H1 (cell line): Measurements from ENCODE around the gene STYXL1. TPM values are rescaled to one million over a fixed set of nuclear protein-coding genes. Genes with fewer than 3 reads are reported as not detected.
A peak's percentile ranks its signal among the peaks of the same experiment; 100 is the strongest.

ENCODE experiments used
- CTCF ChIA-PET: fragments of 300-600 bp; sonication (Branson Sonifier 250); formaldehyde crosslinking; loops from one replicate; lab custom pipeline; 2021; ENCODE audit not compliant: partially characterized antibody; lab: Charles Lee
- POLR2A ChIA-PET: fragments of 300-600 bp; sonication (Branson Sonifier 250); formaldehyde crosslinking; loops from one replicate; lab custom pipeline; 2021; ENCODE audit warnings: inconsistent platforms; ENCODE audit not compliant: partially characterized antibody; lab: Charles Lee
- DNase-seq, 2 experiments: peaks; one replicate each; pipeline versions ENCODE4 v3.0.0 to v3.0.0-alpha.2; 2010 to 2022; ENCODE audit warnings: low spot score in 2 of 2, low read depth in 1 of 2, mixed read lengths in 1 of 2
- FAIRE-seq: peaks from 2 replicates; lab custom pipeline; 2011; peaks lifted over from hg19 to GRCh38; lab: Jason Lieb, UNC
- H2AFZ ChIP-seq: 2 replicates; pipeline ENCODE4 v1.8.1; 2012; ENCODE audit warnings: low read length, inconsistent platforms
- H2AK5ac ChIP-seq: 2 replicates; pipeline ENCODE4 v1.6.1; 2013; ENCODE audit warnings: low read depth, low read length
- H2BK120ac ChIP-seq: replicated peaks from 2 replicates; pipeline ENCODE3; 2013; ENCODE audit warnings: low read depth, low read length, inconsistent platforms
- H2BK12ac ChIP-seq: 2 replicates; pipeline ENCODE4 v1.6.1; 2013; ENCODE audit warnings: low read depth, low read length
- H2BK15ac ChIP-seq: 2 replicates; pipeline ENCODE4 v1.6.1; 2013; ENCODE audit warnings: low read length
- H2BK20ac ChIP-seq: 2 replicates; pipeline ENCODE4 v1.6.1; 2013; ENCODE audit warnings: low read length
- H2BK5ac ChIP-seq: 2 replicates; pipeline ENCODE4 v1.6.1; 2013; ENCODE audit warnings: low read depth, low read length
- H3K14ac ChIP-seq: 2 replicates; pipeline ENCODE4 v1.6.1; 2013; ENCODE audit warnings: inconsistent platforms; ENCODE audit not compliant: insufficient read length
- H3K18ac ChIP-seq: 2 replicates; pipeline ENCODE4 v1.6.1; 2013; ENCODE audit warnings: low read length; ENCODE audit errors: extremely low read depth
- H3K23ac ChIP-seq: 2 replicates; pipeline ENCODE4 v1.6.1; 2013; ENCODE audit warnings: inconsistent platforms; ENCODE audit not compliant: insufficient read length
- H3K23me2 ChIP-seq: 2 replicates; pipeline ENCODE4 v1.6.1; 2013; ENCODE audit warnings: low read depth, low read length
- H3K27ac ChIP-seq: 2 replicates; pipeline ENCODE4 v1.6.1; 2011; ENCODE audit warnings: low read depth, low read length, inconsistent platforms
- H3K27me3 ChIP-seq, 4 experiments: replicated peaks in 1 of 4; 1 replicate in 1 of 4; 2 replicates in 3 of 4; pipeline versions ENCODE4 v1.6.1 to v1.8.1; 2011 to 2013; ENCODE audit warnings: low read length in 3 of 4, mild to moderate bottlenecking in 3 of 4, inconsistent platforms in 2 of 4, mixed read lengths in 2 of 4, moderate library complexity in 1 of 4; ENCODE audit not compliant: control insufficient read depth in 3 of 4, insufficient read depth in 3 of 4; ENCODE audit errors: extremely low read depth in 1 of 4
- H3K36me3 ChIP-seq, 4 experiments: 2 replicates each; pipeline versions ENCODE4 v1.6.1 to v1.8.1; 2011 to 2013; ENCODE audit warnings: mild to moderate bottlenecking in 4 of 4, low read length in 3 of 4, moderate library complexity in 2 of 4, control low read depth in 1 of 4, inconsistent platforms in 1 of 4; ENCODE audit not compliant: insufficient read depth in 4 of 4, control insufficient read depth in 2 of 4
- H3K4ac ChIP-seq: replicated peaks from 2 replicates; pipeline ENCODE3; 2013; ENCODE audit warnings: low read length, low read depth, mixed read lengths, inconsistent platforms; ENCODE audit not compliant: insufficient read length
- H3K4me1 ChIP-seq, 4 experiments: replicated peaks in 1 of 4; 1 replicate in 1 of 4; 2 replicates in 3 of 4; pipeline versions ENCODE4 v1.6.1 to v1.8.1; 2011 to 2013; ENCODE audit warnings: low read length in 3 of 4, inconsistent platforms in 2 of 4, mixed read lengths in 1 of 4; ENCODE audit not compliant: insufficient read depth in 4 of 4, control insufficient read depth in 3 of 4
- H3K4me2 ChIP-seq, 2 experiments: 2 replicates each; pipeline versions ENCODE4 v1.6.1 to v1.8.1; 2011 to 2013; ENCODE audit warnings: low read depth in 2 of 2, low read length in 2 of 2, control low read depth in 1 of 2, inconsistent platforms in 1 of 2, mild to moderate bottlenecking in 1 of 2; ENCODE audit not compliant: insufficient read depth in 1 of 2
- H3K4me3 ChIP-seq, 4 experiments: fragments of 200-600, 300-600 bp in 1 of 4; sonication (generic), shearing (Covaris generic), sonication (Bioruptor Twin) in 1 of 4; 2 replicates each; pipeline versions ENCODE4 v1.5.1 to v1.8.1; 2011 to 2016; ENCODE audit warnings: low read length in 4 of 4, low read depth in 3 of 4, control low read depth in 2 of 4, inconsistent platforms in 2 of 4, mild to moderate bottlenecking in 2 of 4, mixed read lengths in 1 of 4, moderate library complexity in 1 of 4; ENCODE audit not compliant: insufficient read depth in 2 of 4; ENCODE audit errors: extremely low read depth in 1 of 4
- H3K56ac ChIP-seq: replicated peaks from 2 replicates; pipeline ENCODE3; 2013; ENCODE audit warnings: low read depth, mild to moderate bottlenecking, mixed read lengths, low read length, inconsistent platforms; ENCODE audit not compliant: insufficient read length
- H3K79me1 ChIP-seq: 2 replicates; pipeline ENCODE4 v1.6.1; 2013; ENCODE audit warnings: low read depth, low read length, control low read depth
- H3K79me2 ChIP-seq, 2 experiments: 2 replicates each; pipeline versions ENCODE4 v1.6.1 to v1.8.1; 2012 to 2013; ENCODE audit warnings: low read length in 2 of 2, mild to moderate bottlenecking in 2 of 2, inconsistent platforms in 1 of 2; ENCODE audit not compliant: insufficient read depth in 2 of 2, control insufficient read depth in 1 of 2
- H3K9ac ChIP-seq, 4 experiments: replicated peaks in 1 of 4; 1 replicate in 1 of 4; 2 replicates in 3 of 4; pipeline versions ENCODE4 v1.6.1 to v1.8.1; 2011 to 2013; ENCODE audit warnings: low read depth in 3 of 4, low read length in 3 of 4, control low read depth in 2 of 4, mild to moderate bottlenecking in 2 of 4, moderate library complexity in 2 of 4, inconsistent platforms in 1 of 4; ENCODE audit errors: extremely low read depth in 1 of 4
- H3K9me3 ChIP-seq, 2 experiments: 2 replicates each; pipeline versions ENCODE4 v1.6.1 to v1.8.1; 2012 to 2013; ENCODE audit warnings: mild to moderate bottlenecking in 2 of 2, moderate library complexity in 2 of 2, control low read depth in 1 of 2, inconsistent platforms in 1 of 2, low read depth in 1 of 2, low read length in 1 of 2, mixed read lengths in 1 of 2; ENCODE audit not compliant: insufficient read depth in 2 of 2
- H4K20me1 ChIP-seq, 2 experiments: replicated peaks in 1 of 2; 2 replicates each; pipeline versions ENCODE3 to v1.8.1; 2011 to 2013; ENCODE audit warnings: inconsistent platforms in 2 of 2, low read length in 2 of 2, mild to moderate bottlenecking in 1 of 2; ENCODE audit not compliant: insufficient read depth in 2 of 2, control insufficient read depth in 1 of 2
- H4K5ac ChIP-seq: 2 replicates; pipeline ENCODE4 v1.6.1; 2013; ENCODE audit warnings: low read length, low read depth, mixed read lengths, inconsistent platforms; ENCODE audit not compliant: insufficient read length
- H4K8ac ChIP-seq: 2 replicates; pipeline ENCODE4 v1.8.0; 2013; ENCODE audit warnings: mild to moderate bottlenecking, moderate library complexity, low read length, inconsistent platforms; ENCODE audit not compliant: insufficient read depth; ENCODE audit errors: extremely low read depth
- H4K91ac ChIP-seq: replicated peaks from 2 replicates; pipeline ENCODE3; 2013; ENCODE audit warnings: low read length, mixed read lengths, inconsistent platforms; ENCODE audit not compliant: insufficient read length
- BRCA1 ChIP-seq: IDR thresholded peaks from 2 replicates; pipeline ENCODE4 v1.6.1; 2012; ENCODE audit warnings: low read depth, low read length, improper control_type of control experiment
- KDM5A ChIP-seq: fragments of 200-600 bp; IDR thresholded peaks from 2 replicates; pipeline ENCODE4 v1.7.1; 2012; ENCODE audit warnings: mild to moderate bottlenecking, low read length, inconsistent platforms, mixed read lengths
- WGBS, 2 experiments: shearing (Covaris generic) in 1 of 2; methylation state at CpG; one replicate each; pipeline versions ENCODE4 v1.1.6 to v1.1.7; 2013 to 2015; ENCODE audit warnings: low lambda C conversion rate in 2 of 2, mixed read lengths in 2 of 2, inconsistent platforms in 1 of 2, low coverage in 1 of 2, missing lambda C conversion rate in 1 of 2; ENCODE audit not compliant: insufficient replicate concordance in 2 of 2, insufficient coverage in 1 of 2, insufficient read length in 1 of 2; ENCODE audit errors: extremely low coverage in 1 of 2, missing lambda C conversion rate in 1 of 2; 5-methylcytosine and 5-hydroxymethylcytosine counted together
- polyA plus RNA-seq, 7 experiments: library from polyadenylated mRNA; depleted of rRNA in 3 of 7; stranded (reverse) in 5 of 7; unstranded in 2 of 7; fragments of >200 nt in 5 of 7; fragments of 200-250 nt in 2 of 7; gene quantifications; 1 replicate in 5 of 7; 2 replicates in 1 of 7; 4 replicates in 1 of 7; pipeline versions ENCODE4 v1.2.1 to v1.2.3, GENCODE V29; 2011 to 2013; ENCODE audit warnings: missing spikeins in 2 of 7, mixed read lengths in 2 of 7
- total RNA-seq: library from RNA; stranded (reverse); fragmentation: NEBNext Ultra II Directional; extraction: Animal tissue kit (Norgen Biotek cat#: 25700); gene quantifications from 2 replicates; pipeline ENCODE4 v1.2.1, GENCODE V29; 2021

STYXL1 gene
- total and polyA plus RNA-seq, 2 of the 8 experiments (the other 6 are each of a cell fraction or from before 2014, with no cell fraction given) = 32.3 to 53.9 TPM

- FAIRE-seq (no peak), DNase-seq (no peak)
- Histone ChIP-seq H2BK12ac (0 out of 2 replicates have a peak overlapping the region, but pooled peaks have one; percentile 14), H3K4me3 (peak overlapping the region; percentile 94 to 97 (median 96)), H3K4me1 (peaks cover 0 to 4% (median 3%) of the 10 kb centered on the region in 4 experiments; a peak in 6 of 7 replicates), H2BK5ac (peak overlapping the region; percentile 83), H3K23me2 (peaks cover 4% of the 10 kb centered on the region), H2AFZ (peak overlapping the region; percentile 67; the same call in 1 of the 2 replicates), H3K14ac (no peak overlapping the region), H4K8ac (peak overlapping the region; percentile 93), H3K56ac (peak overlapping the region; percentile 78), H4K20me1 (peaks cover 0 to 16% of the 10 kb centered on the region in 2 experiments), H3K27ac (peak overlapping the region; percentile 79), H3K23ac (no peak overlapping the region), H4K91ac (peak overlapping the region; percentile 57), H3K9me3 (no peaks in the 10 kb centered on the region), H3K27me3 (no peaks in the 10 kb centered on the region), H2BK15ac (no peak overlapping the region), H2BK20ac (no peak overlapping the region), H3K36me3 (peaks cover 0 to 5% (median 0%) of the 10 kb centered on the region in 4 experiments; a peak in 2 of 8 replicates), H3K18ac (no peak overlapping the region; the same call in 1 of the 2 replicates), H3K79me2 (peaks cover 8 to 70% of the 10 kb centered on the region in 2 experiments), H3K79me1 (peaks cover 14% of the 10 kb centered on the region), H3K4me2 (peak overlapping the region; percentile 77 to 99), H3K9ac (peak overlapping the region; percentile 89 to 96 (median 94)), H3K4ac (peak overlapping the region; percentile 83), H2AK5ac (0 out of 2 replicates have a peak overlapping the region, but pooled peaks have one; percentile 40), H4K5ac (peak overlapping the region; percentile 64), H2BK120ac (no peak overlapping the region)
- CTCF ChIA-PET = interaction anchor here (0.6 to 1.3 kb wide), 4 partner anchors 27 to 267 kb away, joined by 3 to 4 read pairs (median 3); no protein-coding TSS in a partner anchor
- POLR2A ChIA-PET = interaction anchor here (0.6 to 15.6 kb wide), 28 partner anchors 9 to 1537 kb away, joined by 3 to 127 read pairs (median 4); no protein-coding TSS in a partner anchor
- TF ChIP-seq KDM5A (0 out of 2 replicates have a peak, but pooled peaks have one; percentile 57), BRCA1 (no peak)
- 9% methylated on average over 18 of the region's 21 CpGs; no CpG with 5 or more reads in 1 of the 2 experiments for WGBS, 2 experiments
Measured at GRCh38 chr7:76047305-76047810, 442 bp downstream of the STYXL1 start.
